Transverse colon (tissue), 4 donors: ENCODE data around the gene CANT1.

Experiments used
- EP300 ChIP-seq: sonication (generic); formaldehyde crosslinking; IDR thresholded peaks from one replicate; pipeline ENCODE4 v1.6.1; 2017; ENCODE audit warnings: antibody characterized with exemption, low read depth
- POLR2A ChIP-seq: fragments of 450-650 bp; IDR thresholded peaks from one replicate; pipeline ENCODE4 v1.6.1; 2016; ENCODE audit warnings: antibody characterized with exemption, mild to moderate bottlenecking, moderate library complexity
- POLR2AphosphoS5 ChIP-seq, 3 donors: sonication (generic); formaldehyde crosslinking; IDR thresholded peaks; one replicate each; pipeline ENCODE4 v1.6.1; 2016; ENCODE audit warnings: antibody characterized with exemption in 3 of 3
- TF ChIP-seq, protein P1 (sequence below), 5 experiments: fragments of 200-600 bp in 3 of 5; fragments of 450-650 bp in 2 of 5; sonication (generic) in 3 of 5; IDR thresholded peaks; 1 replicate in 2 of 5; 2 replicates in 3 of 5; pipeline ENCODE4 v1.5.1; 2016 to 2017; ENCODE audit warnings: antibody characterized with exemption in 5 of 5, inconsistent platforms in 3 of 5, mild to moderate bottlenecking in 2 of 5, moderate library complexity in 1 of 5

GRCh38 chr17:79053251-79053925 lies 43.8 kb upstream of the CANT1 start:
- TF ChIP-seq, protein P1, sequence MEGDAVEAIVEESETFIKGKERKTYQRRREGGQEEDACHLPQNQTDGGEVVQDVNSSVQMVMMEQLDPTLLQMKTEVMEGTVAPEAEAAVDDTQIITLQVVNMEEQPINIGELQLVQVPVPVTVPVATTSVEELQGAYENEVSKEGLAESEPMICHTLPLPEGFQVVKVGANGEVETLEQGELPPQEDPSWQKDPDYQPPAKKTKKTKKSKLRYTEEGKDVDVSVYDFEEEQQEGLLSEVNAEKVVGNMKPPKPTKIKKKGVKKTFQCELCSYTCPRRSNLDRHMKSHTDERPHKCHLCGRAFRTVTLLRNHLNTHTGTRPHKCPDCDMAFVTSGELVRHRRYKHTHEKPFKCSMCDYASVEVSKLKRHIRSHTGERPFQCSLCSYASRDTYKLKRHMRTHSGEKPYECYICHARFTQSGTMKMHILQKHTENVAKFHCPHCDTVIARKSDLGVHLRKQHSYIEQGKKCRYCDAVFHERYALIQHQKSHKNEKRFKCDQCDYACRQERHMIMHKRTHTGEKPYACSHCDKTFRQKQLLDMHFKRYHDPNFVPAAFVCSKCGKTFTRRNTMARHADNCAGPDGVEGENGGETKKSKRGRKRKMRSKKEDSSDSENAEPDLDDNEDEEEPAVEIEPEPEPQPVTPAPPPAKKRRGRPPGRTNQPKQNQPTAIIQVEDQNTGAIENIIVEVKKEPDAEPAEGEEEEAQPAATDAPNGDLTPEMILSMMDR (IDR thresholded peaks at IDR 0.05), result no peak
- TF ChIP-seq POLR2A (no peak), POLR2AphosphoS5 (IDR thresholded peaks at IDR 0.05) (no peak), EP300 (no peak)
